GM12878 (cell line): ENCODE data around the gene ADAMTS2. TPM values are rescaled to one million over a fixed set of nuclear protein-coding genes. Genes with fewer than 3 reads are reported as not detected.

Source experiments
- ATAC-seq: fragments of 200-7000 bp; cut with Tn5 transposase; 3 replicates; pipeline ENCODE4 v1.9.1; 2020; ENCODE audit warnings: mild to moderate bottlenecking, moderate library complexity
- BruUV-seq: library from RNA; stranded (reverse); fragments of 400-500 nt; replicated peaks from 2 replicates; lab custom pipeline; 2021; lab: Mats Ljungman, UMichigan
- CTCF ChIA-PET: fragments of 300-600 bp; sonication (Branson Sonifier 250); formaldehyde crosslinking; extraction: SDS; loops from one replicate; lab custom pipeline; 2021; ENCODE audit warnings: inconsistent platforms; lab: Yijun Ruan, JAX
- POLR2A ChIA-PET: fragments of 350-600 bp; formaldehyde crosslinking; extraction: SDS; loops from one replicate; lab custom pipeline; 2021; ENCODE audit warnings: inconsistent platforms; lab: Charles Lee
- RAD21 ChIA-PET: fragments of 300-600 bp; sonication (Branson Sonifier 250); formaldehyde crosslinking; loops from one replicate; lab custom pipeline; 2023; ENCODE audit warnings: antibody characterized with exemption; ENCODE audit not compliant: unreplicated experiment; lab: Charles Lee
- SMC1A ChIA-PET: fragments of 300-600 bp; sonication (Branson Sonifier 250); formaldehyde crosslinking; loops from one replicate; lab custom pipeline; 2023; ENCODE audit not compliant: unreplicated experiment, uncharacterized antibody; lab: Charles Lee
- DNase-seq: peaks from one replicate; pipeline ENCODE4 v3.0.0-alpha.2; 2011; ENCODE audit warnings: low read depth, low spot score
- FAIRE-seq: peaks from 3 replicates; lab custom pipeline; 2011; peaks lifted over from hg19 to GRCh38; lab: Jason Lieb, UNC
- H2AFZ ChIP-seq: 2 replicates; pipeline ENCODE4 v1.6.0; 2011; ENCODE audit warnings: low read depth, low read length, control low read depth; ENCODE audit not compliant: control insufficient read depth
- H3K27ac ChIP-seq: 2 replicates; pipeline ENCODE4 v1.5.1; 2011; ENCODE audit warnings: control low read depth; ENCODE audit not compliant: control insufficient read depth, insufficient read depth
- H3K27me3 ChIP-seq, 2 experiments: replicated peaks in 1 of 2; 2 replicates each; pipeline versions ENCODE4 v1.6.0 to v1.6.1; 2011; ENCODE audit warnings: low read length in 1 of 2; ENCODE audit not compliant: control insufficient read depth in 2 of 2, insufficient read depth in 2 of 2
- H3K36me3 ChIP-seq, 2 experiments: 2 replicates each; pipeline ENCODE4 v1.5.1; 2011; ENCODE audit warnings: low read length in 1 of 2; ENCODE audit not compliant: control insufficient read depth in 2 of 2, insufficient read depth in 2 of 2
- H3K4me1 ChIP-seq: 2 replicates; pipeline ENCODE4 v1.6.1; 2011; ENCODE audit warnings: mild to moderate bottlenecking, low read length, moderate library complexity, mixed read lengths; ENCODE audit not compliant: control insufficient read depth, insufficient read depth
- H3K4me2 ChIP-seq: 2 replicates; pipeline ENCODE4 v1.6.0; 2011; ENCODE audit warnings: control low read depth; ENCODE audit not compliant: control insufficient read depth, insufficient read depth
- H3K4me3 ChIP-seq: fragments of 200-600 bp; sonication (generic); 2 replicates; pipeline ENCODE4 v1.5.1; 2016
- H3K79me2 ChIP-seq: 2 replicates; pipeline ENCODE4 v1.6.0; 2011; ENCODE audit warnings: low read length; ENCODE audit not compliant: control insufficient read depth, insufficient read depth
- H3K9ac ChIP-seq: 2 replicates; pipeline ENCODE4 v1.8.0; 2011; ENCODE audit warnings: low read length, control low read depth, mixed read lengths; ENCODE audit not compliant: control insufficient read depth, insufficient read depth
- H3K9me3 ChIP-seq: replicated peaks from 3 replicates; pipeline ENCODE4 v1.5.1; 2011; ENCODE audit warnings: mild to moderate bottlenecking, low read length; ENCODE audit not compliant: control insufficient read depth, insufficient read depth
- H4K20me1 ChIP-seq: 2 replicates; pipeline ENCODE4 v1.6.0; 2011; ENCODE audit not compliant: control insufficient read depth, insufficient read depth
- EZH2 ChIP-seq: IDR thresholded peaks from 2 replicates; pipeline ENCODE4 v1.6.1; 2012; ENCODE audit warnings: low read depth, mild to moderate bottlenecking, control low read depth, inconsistent platforms, low read length, borderline replicate concordance; ENCODE audit not compliant: control insufficient read depth
- FOXK2 ChIP-seq: fragments of 450-650 bp; IDR thresholded peaks from 2 replicates; pipeline ENCODE4 v1.6.1; 2017; ENCODE audit warnings: mild to moderate bottlenecking, moderate library complexity
- MAX ChIP-seq: IDR thresholded peaks from 2 replicates; pipeline ENCODE4 v1.6.1; 2012; ENCODE audit warnings: low read depth, low read length, improper control_type of control experiment
- NBN ChIP-seq: fragments of 450-650 bp; IDR thresholded peaks from 2 replicates; pipeline ENCODE4 v1.6.1; 2016
- NKRF ChIP-seq: fragments of 450-650 bp; conservative IDR thresholded peaks from 2 replicates; pipeline ENCODE4 v1.6.1; 2017; ENCODE audit warnings: mild to moderate bottlenecking, moderate library complexity
- RELA ChIP-seq: fragments of 450-650 bp; IDR thresholded peaks from 2 replicates; pipeline ENCODE4 v1.8.0; 2014; ENCODE audit warnings: borderline replicate concordance; ENCODE audit not compliant: partially characterized antibody
- RFX5 ChIP-seq: IDR thresholded peaks from 2 replicates; pipeline ENCODE4 v1.6.1; 2011; ENCODE audit warnings: low read depth, low read length, improper control_type of control experiment
- SMC3 ChIP-seq: IDR thresholded peaks from 2 replicates; pipeline ENCODE4 v1.6.1; 2011; ENCODE audit warnings: low read length, improper control_type of control experiment, borderline replicate concordance
- TCF12 ChIP-seq: IDR thresholded peaks from 2 replicates; pipeline ENCODE4 v1.6.1; 2011; ENCODE audit warnings: low read depth, mild to moderate bottlenecking, low read length
- ZNF384 ChIP-seq: IDR thresholded peaks from 2 replicates; pipeline ENCODE4 v1.6.1; 2012; ENCODE audit warnings: low read depth, mild to moderate bottlenecking, low read length, improper control_type of control experiment, borderline replicate concordance
- WGBS: methylation state at CpG from one replicate; pipeline ENCODE4 v1.1.6; 2016; ENCODE audit warnings: low lambda C conversion rate; ENCODE audit not compliant: insufficient replicate concordance, insufficient coverage; ENCODE audit errors: missing lambda C conversion rate; 5-methylcytosine and 5-hydroxymethylcytosine counted together
- in situ Hi-C: fragments of 300-500 bp; cut with MboI; formaldehyde crosslinking; loops from 9 replicates; pipeline ENCODE4 v1.14.3; 2018; ENCODE audit warnings: mixed read lengths
- intact Hi-C: fragments of 100-400 bp; cut with micrococcal nuclease; formaldehyde crosslinking; loops from one replicate; pipeline ENCODE4 v1.14.2; 2022; ENCODE audit not compliant: unreplicated experiment
- polyA plus RNA-seq, 11 experiments: library from polyadenylated mRNA; depleted of rRNA in 4 of 11; unstranded in 6 of 11; stranded (reverse) in 5 of 11; fragments of >200 nt; fragmentation: Nextera tagmentation in 4 of 11; fragmentation: Illumina TruSeq in 1 of 11; extraction: Ambion mirVana in 4 of 11; extraction: Trizol in 1 of 11; gene quantifications; 1 replicate in 1 of 11; 2 replicates in 10 of 11; pipeline versions ENCODE4 v1.2.1 to v1.2.3, GENCODE V29; 2011 to 2016; ENCODE audit warnings: inconsistent platforms in 2 of 11, missing spikeins in 2 of 11, low read depth in 1 of 11
- total RNA-seq, 4 experiments: library from RNA; depleted of rRNA in 3 of 4; stranded (reverse); fragments of >200 nt in 3 of 4; fragmentation: Illumina TruSeq in 1 of 4; extraction: Trizol in 1 of 4; gene quantifications; 2 replicates each; pipeline versions ENCODE4 v1.2.1 to v1.2.3, GENCODE V29; 2013 to 2021

ADAMTS2 gene
- total and polyA plus RNA-seq, 10 of the 15 experiments (the other 5 are each of a cell fraction or from before 2014, with no cell fraction given): 0.03 to 0.05 TPM; not detected in 8

- TF ChIP-seq NKRF (no peak), EZH2 (no peak), MAX (no peak)
Observed at GRCh38 chr5:179150011-179150410, 195.2 kb downstream of the ADAMTS2 start (continued).

GRCh38 chr5:179149278-179149677, 196.0 kb downstream of the ADAMTS2 start:
- no TSS peak for BruUV-seq
- POLR2A ChIA-PET: no interaction called here
- ATAC-seq: no peak
- H3K36me3 ChIP-seq: no peaks in the 10 kb centered on the region
- RAD21 ChIA-PET: no interaction called here
- in situ Hi-C loops: no loop called here
- H3K4me2 ChIP-seq: no peak overlapping the region
- H3K9me3 ChIP-seq: peaks cover 6% of the 10 kb centered on the region; the same call in 1 of the 3 replicates
- no peak for FAIRE-seq
- H2AFZ ChIP-seq: no peak overlapping the region
- H3K4me1 ChIP-seq: no peaks in the 10 kb centered on the region
- intact Hi-C loops: no loop called here
- H3K27ac ChIP-seq: no peak overlapping the region
- CTCF ChIA-PET: no interaction called here
- no peak overlapping the region for H3K4me3 ChIP-seq
- H3K27me3 ChIP-seq: no peaks in the 10 kb centered on the region
- DNase-seq: no peak
- H4K20me1 ChIP-seq: no peaks in the 10 kb centered on the region
- no peak overlapping the region for H3K9ac ChIP-seq
- no peaks in the 10 kb centered on the region for H3K79me2 ChIP-seq
- SMC1A ChIA-PET: no interaction called here
- TF ChIP-seq EZH2: no peak
- TF ChIP-seq RFX5: no peak
- TF ChIP-seq ZNF384: no peak
- TF ChIP-seq SMC3: no peak
- TF ChIP-seq NBN: no peak
- TF ChIP-seq RELA: no peak
- no peak for TF ChIP-seq FOXK2
- no peak for TF ChIP-seq TCF12
- 62% methylated on average over 10 of the region's 10 CpGs for WGBS
